K562 (cell line): Measurements from ENCODE around the gene ADD3. TPM values are rescaled to one million over a fixed set of nuclear protein-coding genes. Genes with fewer than 3 reads are reported as not detected.
A peak's percentile ranks its signal among the peaks of the same experiment; 100 is the strongest.

ENCODE experiments used
- ATAC-seq: fragments of 200-7000 bp; cut with Tn5 transposase; 3 replicates; pipeline ENCODE4 v1.9.1; 2020; ENCODE audit warnings: moderate library complexity
- BruUV-seq: library from RNA; stranded (reverse); fragments of 400-500 nt; replicated peaks from 2 replicates; lab custom pipeline; 2021; lab: Mats Ljungman, UMichigan
- CTCF ChIA-PET: fragments of 300-600 bp; formaldehyde crosslinking; extraction: SDS; loops from one replicate; lab custom pipeline; 2021; ENCODE audit warnings: low intra/inter-chr PET ratio; lab: Yijun Ruan, JAX
- POLR2A ChIA-PET: fragments of 300-600, 350-650 bp; sonication (Branson Sonifier 250); formaldehyde crosslinking; extraction: SDS; loops from one replicate; lab custom pipeline; 2021; ENCODE audit warnings: antibody characterized with exemption, inconsistent platforms; lab: Yijun Ruan, JAX
- DNase-seq, 4 experiments: peaks; one replicate each; pipeline versions ENCODE4 v3.0.0 to v3.0.0-alpha.2; 2011 to 2018; ENCODE audit warnings: low spot score in 3 of 4, mixed read lengths in 3 of 4; ENCODE audit errors: extremely low read depth in 1 of 4
- FAIRE-seq: peaks from 2 replicates; lab custom pipeline; 2011; peaks lifted over from hg19 to GRCh38; lab: Jason Lieb, UNC
- H2AFZ ChIP-seq: 2 replicates; pipeline ENCODE4 v1.6.0; 2011; ENCODE audit warnings: low read depth, low read length, control low read depth, inconsistent platforms
- H3K27ac ChIP-seq: fragments of 200-600 bp; 3 replicates; pipeline ENCODE4 v1.8.0; 2011; ENCODE audit warnings: low read depth, mild to moderate bottlenecking, control low read depth, inconsistent platforms, low read length, moderate library complexity, mixed read lengths; ENCODE audit errors: extremely low read depth
- H3K27me3 ChIP-seq, 2 experiments: fragments of 300-600 bp in 1 of 2; 2 replicates in 1 of 2; 3 replicates in 1 of 2; pipeline versions ENCODE4 v1.6.0 to v1.8.0; 2011; ENCODE audit warnings: inconsistent platforms in 2 of 2, low read length in 2 of 2, mild to moderate bottlenecking in 1 of 2, mixed read lengths in 1 of 2, moderate library complexity in 1 of 2; ENCODE audit not compliant: control insufficient read depth in 2 of 2, insufficient read depth in 2 of 2
- H3K36me3 ChIP-seq: fragments of 300-600 bp; 3 replicates; pipeline ENCODE4 v1.8.0; 2011; ENCODE audit warnings: mild to moderate bottlenecking, low read length, inconsistent platforms; ENCODE audit not compliant: control insufficient read depth, insufficient read depth
- H3K4me1 ChIP-seq, 2 experiments: fragments of 200-600 bp in 1 of 2; replicated peaks in 1 of 2; 2 replicates in 1 of 2; 3 replicates in 1 of 2; pipeline versions ENCODE4 v1.5.1 to v1.8.0; 2011; ENCODE audit warnings: inconsistent platforms in 2 of 2, low read length in 2 of 2, mild to moderate bottlenecking in 1 of 2, mixed read lengths in 1 of 2, moderate library complexity in 1 of 2; ENCODE audit not compliant: control insufficient read depth in 2 of 2, insufficient read depth in 2 of 2
- H3K4me2 ChIP-seq: 2 replicates; pipeline ENCODE4 v1.6.1; 2011; ENCODE audit warnings: low read length, control low read depth, inconsistent platforms, mixed read lengths; ENCODE audit not compliant: insufficient read depth
- H3K4me3 ChIP-seq: fragments of 200-600 bp; sonication (generic), shearing (Covaris generic); 2 replicates; pipeline ENCODE4 v1.5.1; 2016; ENCODE audit warnings: control low read depth, inconsistent platforms
- H3K79me2 ChIP-seq: fragments of 200-600 bp; 3 replicates; pipeline ENCODE4 v1.8.0; 2011; ENCODE audit warnings: low read length, inconsistent platforms; ENCODE audit not compliant: control insufficient read depth, insufficient read depth
- H3K9ac ChIP-seq, 2 experiments: 2 replicates each; pipeline versions ENCODE4 v1.6.0 to v1.6.1; 2011; ENCODE audit warnings: low read depth in 2 of 2, low read length in 2 of 2, control low read depth in 1 of 2, inconsistent platforms in 1 of 2, mild to moderate bottlenecking in 1 of 2, mixed read lengths in 1 of 2; ENCODE audit not compliant: insufficient read depth in 1 of 2
- H3K9me1 ChIP-seq: one replicate; pipeline ENCODE4 v1.6.0; 2011; ENCODE audit warnings: inconsistent platforms, mild to moderate bottlenecking, low read length, moderate library complexity; ENCODE audit not compliant: control insufficient read depth, insufficient read depth
- H3K9me3 ChIP-seq: replicated peaks from 2 replicates; pipeline ENCODE4 v1.5.1; 2011; ENCODE audit warnings: low read depth, low read length, inconsistent platforms; ENCODE audit not compliant: control insufficient read depth, insufficient read depth
- H4K20me1 ChIP-seq: replicated peaks from 2 replicates; pipeline ENCODE4 v1.6.1; 2011; ENCODE audit warnings: low read length, inconsistent platforms, mixed read lengths; ENCODE audit not compliant: control insufficient read depth, insufficient read depth
- ASH1L ChIP-seq: fragments of 450-650 bp; IDR thresholded peaks from 2 replicates; pipeline ENCODE4 v1.6.1; 2018; ENCODE audit warnings: borderline replicate concordance, mild to moderate bottlenecking, low read depth; ENCODE audit not compliant: partially characterized antibody
- CREB5 ChIP-seq: fragments of 250-450 bp; sonication (Bioruptor Pico); IDR thresholded peaks from 2 replicates; pipeline ENCODE4 v1.5.0; 2020; ENCODE audit warnings: mild to moderate bottlenecking
- ESRRA ChIP-seq: fragments of 450-650 bp; IDR thresholded peaks from 2 replicates; pipeline ENCODE4 v1.6.1; 2014; ENCODE audit warnings: low read depth, mild to moderate bottlenecking, moderate library complexity, borderline replicate concordance
- GABPB2 ChIP-seq: fragments of 250-450 bp; sonication (Bioruptor Pico); conservative IDR thresholded peaks from 2 replicates; pipeline ENCODE4 v1.5.1; 2021; ENCODE audit warnings: mild to moderate bottlenecking
- JUND ChIP-seq, 2 experiments: IDR thresholded peaks; 2 replicates in 1 of 2; 3 replicates in 1 of 2; pipeline ENCODE4 v1.6.1; 2011; ENCODE audit warnings: borderline replicate concordance in 2 of 2, low read depth in 2 of 2, low read length in 2 of 2, improper control_type of control experiment in 1 of 2, missing biosample characterization in 1 of 2, missing genetic modification characterization in 1 of 2, missing genetic modification reagents in 1 of 2
- LCOR ChIP-seq: sonication (generic); formaldehyde crosslinking; IDR thresholded peaks from 2 replicates; pipeline ENCODE4 v1.8.0; 2022; ENCODE audit warnings: mild to moderate bottlenecking, missing genetic modification reagents
- MECOM ChIP-seq: fragments of 250-450 bp; sonication (Bioruptor Pico); IDR thresholded peaks from 2 replicates; pipeline ENCODE4 v1.8.0; 2022; ENCODE audit warnings: inconsistent platforms
- NCOR1 ChIP-seq: fragments of 450-650 bp; IDR thresholded peaks from 2 replicates; pipeline ENCODE4 v1.6.1; 2016; ENCODE audit warnings: mild to moderate bottlenecking, moderate library complexity
- RBM34 ChIP-seq: fragments of 200-400 bp; formaldehyde crosslinking; IDR thresholded peaks from 2 replicates; pipeline ENCODE4 v1.6.1; 2018; ENCODE audit warnings: low read length, borderline replicate concordance; ENCODE audit not compliant: insufficient read depth
- SREBF1 ChIP-seq: fragments of 150-350 bp; IDR thresholded peaks from 2 replicates; pipeline ENCODE4 v1.6.1; 2014; ENCODE audit warnings: antibody characterized with exemption, low read depth, low read length, borderline replicate concordance
- YY1 ChIP-seq, 3 experiments: IDR thresholded peaks; 2 replicates each; pipeline ENCODE4 v1.6.1; 2011; ENCODE audit warnings: low read length in 2 of 3, mild to moderate bottlenecking in 2 of 3, moderate library complexity in 2 of 3, borderline replicate concordance in 1 of 3, control low read depth in 1 of 3, low read depth in 1 of 3; ENCODE audit not compliant: insufficient read depth in 3 of 3, insufficient replicate concordance in 2 of 3, control insufficient read depth in 1 of 3, insufficient read length in 1 of 3; ENCODE audit errors: extremely low read depth in 1 of 3
- ZNF175 ChIP-seq: fragments of 200-800 bp; sonication (Bioruptor generic); IDR thresholded peaks from 2 replicates; pipeline ENCODE4 v1.6.1; 2016; ENCODE audit warnings: low read depth, mild to moderate bottlenecking, missing genetic modification characterization, missing compliant biosample characterization
- ZNF24 ChIP-seq: fragments of 450-650 bp; IDR thresholded peaks from 2 replicates; pipeline ENCODE4 v1.6.1; 2016
- ZNF324 ChIP-seq: fragments of 250-450 bp; sonication (Bioruptor Pico); IDR thresholded peaks from 2 replicates; pipeline ENCODE4 v1.4.0; 2020; ENCODE audit warnings: mild to moderate bottlenecking
- WGBS: fragments of 100-300 bp; shearing (Covaris generic); methylation state at CpG from one replicate; pipeline ENCODE4 v1.1.6; 2016; ENCODE audit warnings: low coverage, mixed read lengths; ENCODE audit not compliant: insufficient coverage; ENCODE audit errors: missing lambda C conversion rate; 5-methylcytosine and 5-hydroxymethylcytosine counted together
- in situ Hi-C: fragments of 300-500 bp; cut with MboI; formaldehyde crosslinking; loops from 4 replicates; pipeline ENCODE4 v1.15.0; 2018; ENCODE audit warnings: inconsistent platforms, mixed read lengths
- intact Hi-C: fragments of 100-400 bp; cut with micrococcal nuclease; formaldehyde crosslinking; loops from 2 replicates; pipeline ENCODE4 v1.14.2; 2022
- polyA plus RNA-seq, 8 experiments: library from polyadenylated mRNA; depleted of rRNA in 4 of 8; stranded (reverse) in 5 of 8; unstranded in 3 of 8; fragments of >200 nt; fragmentation: Nextera tagmentation in 2 of 8; fragmentation: Illumina TruSeq in 1 of 8; extraction: Ambion mirVana in 2 of 8; extraction: Trizol in 1 of 8; gene quantifications; 2 replicates each; pipeline versions ENCODE4 v1.2.1 to v1.2.3, GENCODE V29; 2011 to 2014; ENCODE audit warnings: inconsistent platforms in 1 of 8, missing spikeins in 1 of 8
- total RNA-seq, 7 experiments: library from RNA; depleted of rRNA in 6 of 7; stranded (reverse); fragments of >200 nt in 6 of 7; fragmentation: Illumina TruSeq in 2 of 7; extraction: Trizol in 2 of 7; gene quantifications; 2 replicates each; pipeline versions ENCODE4 v1.2.1 to v1.2.3, GENCODE V29; 2011 to 2021; ENCODE audit warnings: low replicate concordance in 1 of 7
- TF ChIP-seq, protein P1 (sequence below): IDR thresholded peaks from 2 replicates; pipeline ENCODE4 v1.6.1; 2014; ENCODE audit warnings: antibody characterized with exemption
- TF ChIP-seq, protein P2 (sequence below): sonication (generic); formaldehyde crosslinking; IDR thresholded peaks from 2 replicates; pipeline ENCODE4 v1.8.0; 2022; ENCODE audit warnings: mild to moderate bottlenecking, missing genetic modification reagents

Gene ADD3
- total and polyA plus RNA-seq, 9 of the 15 experiments (the other 6 are each of a cell fraction or from before 2014, with no cell fraction given) = 13.2 to 125 (median 31.7) TPM

DNA sequence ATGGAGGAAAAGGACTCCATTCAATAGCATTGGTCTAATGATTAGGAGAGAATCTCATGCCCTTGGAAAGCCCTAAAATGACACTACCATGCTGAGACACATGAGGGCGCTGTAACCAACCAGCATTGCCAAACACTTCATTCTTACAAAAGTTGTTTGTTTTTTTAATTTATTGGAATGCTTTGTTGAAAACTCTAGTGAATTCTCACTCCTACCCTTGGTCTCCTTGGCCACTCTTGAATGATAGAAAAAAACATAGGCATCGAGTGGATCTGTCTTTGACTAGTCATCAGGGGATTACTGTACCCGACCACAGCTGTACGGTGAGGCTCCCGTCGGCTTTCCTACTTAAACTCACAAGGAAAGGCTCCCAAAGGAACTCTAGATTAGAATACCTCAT lies 29.3 kb upstream of the ADD3 start (continued):
- no peak for TF ChIP-seq ESRRA
- no peak for TF ChIP-seq ZNF324 (CRISPR knock-in tag)
- TF ChIP-seq, protein P1, sequence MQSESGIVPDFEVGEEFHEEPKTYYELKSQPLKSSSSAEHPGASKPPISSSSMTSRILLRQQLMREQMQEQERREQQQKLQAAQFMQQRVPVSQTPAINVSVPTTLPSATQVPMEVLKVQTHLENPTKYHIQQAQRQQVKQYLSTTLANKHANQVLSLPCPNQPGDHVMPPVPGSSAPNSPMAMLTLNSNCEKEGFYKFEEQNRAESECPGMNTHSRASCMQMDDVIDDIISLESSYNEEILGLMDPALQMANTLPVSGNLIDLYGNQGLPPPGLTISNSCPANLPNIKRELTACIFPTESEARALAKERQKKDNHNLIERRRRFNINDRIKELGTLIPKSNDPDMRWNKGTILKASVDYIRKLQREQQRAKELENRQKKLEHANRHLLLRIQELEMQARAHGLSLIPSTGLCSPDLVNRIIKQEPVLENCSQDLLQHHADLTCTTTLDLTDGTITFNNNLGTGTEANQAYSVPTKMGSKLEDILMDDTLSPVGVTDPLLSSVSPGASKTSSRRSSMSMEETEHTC = no peak
- no peak for TF ChIP-seq YY1 (IDR thresholded peaks at IDR 0.05; ENCODE audit: borderline replicate concordance in 1 of 3, control insufficient read depth in 1 of 3, extremely low read depth in 1 of 3, insufficient read depth in 3 of 3, insufficient read length in 1 of 3, insufficient replicate concordance in 2 of 3, low read depth in 1 of 3, low read length in 2 of 3)
- 0 out of 2 replicates have a peak, but pooled peaks have one; percentile 28 for TF ChIP-seq LCOR (CRISPR knock-in tag)
- TF ChIP-seq CREB5 (CRISPR knock-in tag) = no peak

DNA sequence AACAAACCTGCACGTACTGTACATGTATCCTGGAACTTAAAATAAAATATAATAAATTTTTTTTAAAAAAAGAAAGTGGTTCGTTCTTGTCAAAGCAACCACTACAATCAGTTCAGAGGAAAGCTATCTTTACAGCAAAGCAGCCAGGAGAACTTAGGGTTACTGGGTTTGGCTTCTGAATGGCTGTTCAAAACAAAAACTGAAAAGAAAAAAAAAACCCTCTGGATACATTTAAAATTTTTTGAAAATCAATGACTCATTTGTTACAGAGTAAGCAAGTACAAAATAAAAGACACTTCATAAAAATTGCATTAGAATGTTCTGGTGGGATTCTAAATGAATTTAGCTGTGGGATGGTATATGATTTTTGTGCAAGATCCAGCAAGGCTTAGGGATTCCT lies 28.6 kb upstream of the ADD3 start:
- no peak for FAIRE-seq
- no peak for ATAC-seq
- no peak for DNase-seq
- Histone ChIP-seq H3K9ac (no peak overlapping the region), H3K4me2 (no peak overlapping the region), H3K9me3 (no peaks in the 10 kb centered on the region), H3K27me3 (no peaks in the 10 kb centered on the region), H3K4me3 (no peak overlapping the region), H2AFZ (peak overlapping the region; percentile 91; the same call in 1 of the 2 replicates), H3K27ac (no peak overlapping the region), H3K36me3 (no peaks in the 10 kb centered on the region), H3K9me1 (no peaks in the 10 kb centered on the region), H3K4me1 (peaks cover 8 to 28% of the 10 kb centered on the region in 2 experiments; a peak in 4 of 5 replicates), H4K20me1 (no peaks in the 10 kb centered on the region), H3K79me2 (no peaks in the 10 kb centered on the region)
- in situ Hi-C loops (no loop called here), intact Hi-C loops (loop anchor here (2.0 to 5.0 kb wide), 5 partner anchors 30 to 158 kb away; no protein-coding TSS in a partner anchor)
- POLR2A ChIA-PET = interaction anchor here (1.5 kb wide), 1 partner anchor 9 kb away, joined by 4 read pairs; no protein-coding TSS in a partner anchor
- BruUV-seq = no TSS peak
- 38% methylated on average over 2 of the region's 2 CpGs for WGBS
- CTCF ChIA-PET = no interaction called here
- no peak for TF ChIP-seq GABPB2
- TF ChIP-seq ZNF175 (CRISPR knock-in tag) = no peak
- TF ChIP-seq NCOR1 = no peak
- TF ChIP-seq SREBF1 = no peak
- TF ChIP-seq ASH1L = no peak
- no peak for TF ChIP-seq JUND (IDR thresholded peaks at IDR 0.05; ENCODE audit: borderline replicate concordance, low read depth, low read length)
- TF ChIP-seq JUND (tag; IDR thresholded peaks at IDR 0.05; ENCODE audit: borderline replicate concordance, low read depth, low read length) = no peak
- TF ChIP-seq, protein P2, sequence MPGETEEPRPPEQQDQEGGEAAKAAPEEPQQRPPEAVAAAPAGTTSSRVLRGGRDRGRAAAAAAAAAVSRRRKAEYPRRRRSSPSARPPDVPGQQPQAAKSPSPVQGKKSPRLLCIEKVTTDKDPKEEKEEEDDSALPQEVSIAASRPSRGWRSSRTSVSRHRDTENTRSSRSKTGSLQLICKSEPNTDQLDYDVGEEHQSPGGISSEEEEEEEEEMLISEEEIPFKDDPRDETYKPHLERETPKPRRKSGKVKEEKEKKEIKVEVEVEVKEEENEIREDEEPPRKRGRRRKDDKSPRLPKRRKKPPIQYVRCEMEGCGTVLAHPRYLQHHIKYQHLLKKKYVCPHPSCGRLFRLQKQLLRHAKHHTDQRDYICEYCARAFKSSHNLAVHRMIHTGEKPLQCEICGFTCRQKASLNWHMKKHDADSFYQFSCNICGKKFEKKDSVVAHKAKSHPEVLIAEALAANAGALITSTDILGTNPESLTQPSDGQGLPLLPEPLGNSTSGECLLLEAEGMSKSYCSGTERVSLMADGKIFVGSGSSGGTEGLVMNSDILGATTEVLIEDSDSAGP = no peak
- TF ChIP-seq ESRRA = no peak
- TF ChIP-seq ZNF24 = no peak
- no peak for TF ChIP-seq MECOM (CRISPR knock-in tag)
- no peak for TF ChIP-seq RBM34
